Measurements from ENCODE around the gene CLIP4.

Gene CLIP4

DNA sequence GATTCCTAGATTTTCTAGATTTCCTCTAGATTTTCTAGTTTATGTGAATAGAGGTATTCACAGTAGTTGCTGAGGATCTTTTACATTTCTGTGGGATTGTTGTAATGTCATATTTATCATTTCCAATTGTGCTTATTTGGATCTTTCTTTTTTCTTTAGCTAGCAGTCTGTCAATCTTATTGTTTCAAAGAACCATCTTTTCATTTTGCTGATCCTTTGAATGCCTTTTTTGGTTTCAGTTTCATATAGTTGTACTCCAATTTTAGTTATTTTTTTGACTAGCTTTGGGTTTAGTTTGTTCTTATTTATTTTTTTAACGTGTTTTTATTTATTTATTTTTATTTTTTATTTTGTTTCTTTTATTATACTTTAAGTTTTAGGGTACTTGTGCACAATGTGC is 24.5 kb downstream of the CLIP4 start:
- Histone ChIP-seq H3K9me3 (ENCODE audit: control insufficient read depth, insufficient read depth, low read depth, low read length) (no peaks in the 10 kb centered on the region), H3K27me3 (ENCODE audit: control insufficient read depth, insufficient read depth, low read length) (no peaks in the 10 kb centered on the region), H3K36me3 (ENCODE audit: control insufficient read depth, insufficient read depth, low read length) (no peaks in the 10 kb centered on the region), H3K27ac (ENCODE audit: low read depth, low read length) (no peak overlapping the region), H3K9ac (ENCODE audit: low read length) (no peak overlapping the region), H3K4me1 (ENCODE audit: control insufficient read depth, insufficient read depth, low read length) (no peaks in the 10 kb centered on the region), H3K4me3 (ENCODE audit: low read depth, low read length) (no peak overlapping the region)

DNA sequence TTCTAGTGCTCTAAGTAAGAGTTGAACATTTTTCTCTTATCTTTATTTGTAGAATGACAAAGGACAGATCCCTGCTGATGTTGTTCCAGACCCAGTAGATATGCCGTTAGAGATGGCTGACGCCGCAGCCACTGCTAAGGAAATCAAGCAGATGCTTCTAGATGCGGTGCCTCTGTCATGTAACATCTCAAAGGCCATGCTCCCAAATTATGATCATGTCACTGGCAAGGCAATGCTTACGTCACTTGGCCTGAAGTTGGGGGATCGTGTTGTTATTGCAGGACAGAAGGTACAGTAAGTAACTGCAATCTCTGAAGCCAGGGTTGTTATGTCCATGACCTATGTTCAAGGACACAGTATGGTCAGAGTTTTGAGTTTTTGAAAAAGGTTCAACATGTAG is 28.4 kb downstream of the CLIP4 start:
- H3K9ac ChIP-seq (ENCODE audit: low read length): no peak overlapping the region
- no peak overlapping the region for H3K27ac ChIP-seq (ENCODE audit: low read depth, low read length)
- no peaks in the 10 kb centered on the region for H3K36me3 ChIP-seq (ENCODE audit: control insufficient read depth, insufficient read depth, low read length)
- no peak overlapping the region for H3K4me3 ChIP-seq (ENCODE audit: low read depth, low read length)
- no peaks in the 10 kb centered on the region for H3K4me1 ChIP-seq (ENCODE audit: control insufficient read depth, insufficient read depth, low read length)
- no peaks in the 10 kb centered on the region for H3K27me3 ChIP-seq (ENCODE audit: control insufficient read depth, insufficient read depth, low read length)
- H3K9me3 ChIP-seq (ENCODE audit: control insufficient read depth, insufficient read depth, low read depth, low read length): no peaks in the 10 kb centered on the region

DNA sequence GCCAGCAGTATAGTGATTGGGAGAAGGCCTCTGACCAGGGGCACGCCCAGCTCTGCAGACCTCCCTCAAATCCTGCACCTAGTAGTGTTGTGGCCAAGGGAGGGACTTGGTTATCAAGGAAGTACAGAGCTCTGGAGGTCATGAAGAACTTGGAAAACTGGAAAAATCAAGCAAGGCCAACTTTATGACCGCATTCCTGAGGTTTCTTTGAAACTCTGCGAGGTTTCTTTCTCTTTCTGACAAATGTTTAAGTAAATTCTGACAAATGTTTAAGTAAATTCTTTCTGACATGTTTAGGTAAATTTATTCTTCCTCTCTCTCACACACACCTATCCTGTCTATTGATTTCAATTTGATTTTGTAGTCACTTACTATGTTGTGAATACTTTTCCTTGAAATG is 31.0 kb downstream of the CLIP4 start:
- no peaks in the 10 kb centered on the region for H3K27me3 ChIP-seq (ENCODE audit: control insufficient read depth, insufficient read depth, low read length)
- no peaks in the 10 kb centered on the region for H3K36me3 ChIP-seq (ENCODE audit: control insufficient read depth, insufficient read depth, low read length)
- H3K4me1 ChIP-seq (ENCODE audit: control insufficient read depth, insufficient read depth, low read length): no peaks in the 10 kb centered on the region
- no peak overlapping the region for H3K4me3 ChIP-seq (ENCODE audit: low read depth, low read length)
- no peak overlapping the region for H3K9ac ChIP-seq (ENCODE audit: low read length)
- H3K9me3 ChIP-seq (ENCODE audit: control insufficient read depth, insufficient read depth, low read depth, low read length): no peaks in the 10 kb centered on the region
- H3K27ac ChIP-seq (ENCODE audit: low read depth, low read length): no peak overlapping the region

DNA sequence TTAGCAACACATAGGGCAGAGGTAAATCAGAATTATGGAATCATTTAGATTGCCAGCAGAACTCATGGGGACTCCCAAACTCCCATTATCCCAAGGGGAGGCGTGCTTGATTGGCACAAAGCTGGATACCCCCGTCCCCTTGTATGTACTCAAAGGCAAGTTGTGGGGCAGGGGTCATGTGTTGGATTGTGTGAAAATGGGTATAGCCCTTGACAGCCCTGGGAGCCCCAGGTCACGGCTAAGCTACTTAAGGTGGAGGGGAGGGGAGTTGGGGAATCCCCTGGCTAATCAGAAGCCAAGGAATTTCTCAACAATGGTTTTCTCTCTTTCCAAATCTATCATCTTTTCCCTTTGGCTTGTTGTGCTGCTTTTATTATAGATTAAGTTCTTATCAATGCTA is 32.7 kb downstream of the CLIP4 start:
- Histone ChIP-seq H3K4me1 (ENCODE audit: control insufficient read depth, insufficient read depth, low read length) (no peaks in the 10 kb centered on the region), H3K9ac (ENCODE audit: low read length) (no peak overlapping the region), H3K27ac (ENCODE audit: low read depth, low read length) (no peak overlapping the region), H3K36me3 (ENCODE audit: control insufficient read depth, insufficient read depth, low read length) (no peaks in the 10 kb centered on the region), H3K4me3 (ENCODE audit: low read depth, low read length) (no peak overlapping the region), H3K27me3 (ENCODE audit: control insufficient read depth, insufficient read depth, low read length) (no peaks in the 10 kb centered on the region), H3K9me3 (ENCODE audit: control insufficient read depth, insufficient read depth, low read depth, low read length) (no peaks in the 10 kb centered on the region)

DNA sequence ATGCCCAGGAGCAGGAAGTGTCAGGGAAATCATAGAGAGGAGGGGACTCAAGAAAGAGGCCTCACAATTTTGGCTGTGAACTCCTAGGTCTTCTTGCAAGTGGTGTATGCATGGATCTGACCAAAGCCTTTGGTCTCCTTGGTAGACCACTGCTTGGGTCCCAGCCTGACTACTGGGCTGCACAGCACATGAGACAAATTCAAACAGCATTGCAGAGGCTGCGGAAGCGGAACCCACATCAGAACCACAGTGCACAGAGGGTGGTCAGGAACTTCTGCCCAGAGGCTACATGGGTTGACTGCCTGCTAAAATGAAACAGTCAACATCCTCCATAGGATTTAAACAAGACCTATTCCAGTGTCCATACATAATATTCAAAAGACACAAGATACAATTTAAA is 39.4 kb downstream of the CLIP4 start:
- Histone ChIP-seq H3K4me1 (ENCODE audit: control insufficient read depth, insufficient read depth, low read length) (no peaks in the 10 kb centered on the region; the same call in 1 of the 2 replicates), H3K4me3 (ENCODE audit: low read depth, low read length) (no peak overlapping the region), H3K36me3 (ENCODE audit: control insufficient read depth, insufficient read depth, low read length) (no peaks in the 10 kb centered on the region), H3K9ac (ENCODE audit: low read length) (no peak overlapping the region), H3K27ac (ENCODE audit: low read depth, low read length) (no peak overlapping the region), H3K9me3 (ENCODE audit: control insufficient read depth, insufficient read depth, low read depth, low read length) (no peaks in the 10 kb centered on the region), H3K27me3 (ENCODE audit: control insufficient read depth, insufficient read depth, low read length) (no peaks in the 10 kb centered on the region)

DNA sequence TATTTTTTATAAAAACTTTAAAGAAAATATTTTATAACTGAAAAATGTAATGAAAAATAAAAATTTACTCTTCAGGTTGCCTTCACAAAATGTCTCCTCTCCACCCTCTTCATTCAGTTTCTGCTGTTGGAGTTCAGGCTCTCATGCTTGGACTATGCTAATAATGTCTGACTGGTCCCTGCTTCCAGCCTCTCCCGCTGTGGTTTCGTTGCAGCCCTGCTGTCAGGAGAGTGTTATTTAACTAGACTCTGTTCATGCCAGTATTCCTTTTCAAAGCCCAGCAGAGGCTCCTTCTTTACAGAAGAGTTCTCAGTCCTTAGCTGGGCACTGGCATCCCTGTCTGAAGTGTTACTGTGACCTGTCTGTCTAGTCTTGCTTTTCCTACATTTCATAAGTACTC is 40.4 kb downstream of the CLIP4 start:
- no peak overlapping the region for H3K27ac ChIP-seq (ENCODE audit: low read depth, low read length)
- no peak overlapping the region for H3K4me3 ChIP-seq (ENCODE audit: low read depth, low read length)

DNA sequence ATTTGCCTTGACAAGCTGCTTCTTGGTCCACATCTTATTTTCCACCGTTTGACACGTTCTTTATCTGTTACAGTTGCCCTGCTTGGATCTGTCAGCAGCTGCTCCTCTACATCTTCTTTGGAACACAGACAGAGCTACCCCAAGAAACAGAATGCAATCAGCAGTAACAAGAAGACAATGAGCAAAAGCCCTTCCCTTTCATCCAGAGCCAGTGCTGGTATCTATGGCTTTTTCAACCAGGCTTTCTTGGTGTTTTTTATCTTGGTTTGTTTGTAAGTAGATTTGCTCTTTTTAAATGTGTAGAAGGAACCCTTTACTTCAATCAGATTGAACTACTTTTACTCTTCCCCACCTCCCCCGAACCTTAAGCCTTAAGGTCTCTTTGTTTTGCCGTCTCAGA is 41.9 kb downstream of the CLIP4 start:
- Histone ChIP-seq H3K4me3 (ENCODE audit: low read depth, low read length) (no peak overlapping the region), H3K27ac (ENCODE audit: low read depth, low read length) (no peak overlapping the region), H3K27me3 (ENCODE audit: control insufficient read depth, insufficient read depth, low read length) (no peaks in the 10 kb centered on the region), H3K9ac (ENCODE audit: low read length) (no peak overlapping the region), H3K36me3 (ENCODE audit: control insufficient read depth, insufficient read depth, low read length) (no peaks in the 10 kb centered on the region), H3K4me1 (ENCODE audit: control insufficient read depth, insufficient read depth, low read length) (peaks cover 5% of the 10 kb centered on the region), H3K9me3 (ENCODE audit: control insufficient read depth, insufficient read depth, low read depth, low read length) (no peaks in the 10 kb centered on the region)

More for the DNA sequence above, 40.4 kb downstream of the CLIP4 start:
- no peaks in the 10 kb centered on the region for H3K9me3 ChIP-seq (ENCODE audit: control insufficient read depth, insufficient read depth, low read depth, low read length)
- no peak overlapping the region for H3K9ac ChIP-seq (ENCODE audit: low read length)
- H3K36me3 ChIP-seq (ENCODE audit: control insufficient read depth, insufficient read depth, low read length): no peaks in the 10 kb centered on the region
- H3K27me3 ChIP-seq (ENCODE audit: control insufficient read depth, insufficient read depth, low read length): no peaks in the 10 kb centered on the region
- peaks cover 5% of the 10 kb centered on the region for H3K4me1 ChIP-seq (ENCODE audit: control insufficient read depth, insufficient read depth, low read length)

DNA sequence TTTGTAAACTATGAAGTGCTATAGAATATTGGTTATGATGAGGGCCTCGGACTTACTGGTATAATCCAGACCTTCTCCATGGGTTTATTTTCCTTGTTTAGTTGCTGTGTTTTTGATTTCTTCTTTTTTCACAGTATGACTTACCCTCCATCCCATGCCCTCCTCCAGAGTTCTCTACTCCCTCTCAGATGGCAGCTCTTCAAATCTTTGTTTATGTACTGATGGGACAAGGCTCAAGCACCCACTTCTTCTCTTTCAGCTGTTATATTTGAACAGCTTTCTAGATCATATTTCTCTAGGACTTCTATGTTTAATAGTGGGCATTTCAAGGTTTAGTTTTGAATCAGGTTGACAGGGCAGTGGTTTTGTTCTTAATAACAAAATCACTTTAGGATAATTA is 43.9 kb downstream of the CLIP4 start:
- no peaks in the 10 kb centered on the region for H3K36me3 ChIP-seq (ENCODE audit: control insufficient read depth, insufficient read depth, low read length)

DNA sequence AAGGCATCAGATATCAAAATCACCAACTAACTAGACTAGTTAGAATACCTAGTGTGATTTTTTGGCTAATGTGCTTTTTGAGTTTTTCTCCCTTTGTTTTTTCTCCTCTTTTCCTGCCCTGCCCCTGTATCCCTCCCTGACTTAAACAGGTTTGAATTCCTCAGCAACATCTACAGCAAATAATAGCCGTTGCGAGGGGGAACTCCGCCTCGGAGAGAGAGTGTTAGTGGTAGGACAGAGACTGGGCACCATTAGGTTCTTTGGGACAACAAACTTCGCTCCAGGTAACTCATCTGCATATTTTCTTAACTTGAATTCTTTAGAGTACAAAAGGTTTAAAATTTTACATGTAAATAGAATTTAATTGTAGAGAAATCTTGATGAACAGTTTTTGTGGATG is 45.0 kb downstream of the CLIP4 start:
- peaks cover 13% of the 10 kb centered on the region for H3K4me1 ChIP-seq (ENCODE audit: control insufficient read depth, insufficient read depth, low read length)
- H3K27me3 ChIP-seq (ENCODE audit: control insufficient read depth, insufficient read depth, low read length): no peaks in the 10 kb centered on the region
- H3K27ac ChIP-seq (ENCODE audit: low read depth, low read length): no peak overlapping the region
- no peak overlapping the region for H3K9ac ChIP-seq (ENCODE audit: low read length)
- no peaks in the 10 kb centered on the region for H3K36me3 ChIP-seq (ENCODE audit: control insufficient read depth, insufficient read depth, low read length)
- no peak overlapping the region for H3K4me3 ChIP-seq (ENCODE audit: low read depth, low read length)
- H3K9me3 ChIP-seq (ENCODE audit: control insufficient read depth, insufficient read depth, low read depth, low read length): no peaks in the 10 kb centered on the region

More for the DNA sequence above, 43.9 kb downstream of the CLIP4 start:
- no peak overlapping the region for H3K9ac ChIP-seq (ENCODE audit: low read length)
- peaks cover 8% of the 10 kb centered on the region for H3K4me1 ChIP-seq (ENCODE audit: control insufficient read depth, insufficient read depth, low read length)
- H3K27ac ChIP-seq (ENCODE audit: low read depth, low read length): no peak overlapping the region
- no peaks in the 10 kb centered on the region for H3K9me3 ChIP-seq (ENCODE audit: control insufficient read depth, insufficient read depth, low read depth, low read length)
- no peak overlapping the region for H3K4me3 ChIP-seq (ENCODE audit: low read depth, low read length)
- H3K27me3 ChIP-seq (ENCODE audit: control insufficient read depth, insufficient read depth, low read length): no peaks in the 10 kb centered on the region

DNA sequence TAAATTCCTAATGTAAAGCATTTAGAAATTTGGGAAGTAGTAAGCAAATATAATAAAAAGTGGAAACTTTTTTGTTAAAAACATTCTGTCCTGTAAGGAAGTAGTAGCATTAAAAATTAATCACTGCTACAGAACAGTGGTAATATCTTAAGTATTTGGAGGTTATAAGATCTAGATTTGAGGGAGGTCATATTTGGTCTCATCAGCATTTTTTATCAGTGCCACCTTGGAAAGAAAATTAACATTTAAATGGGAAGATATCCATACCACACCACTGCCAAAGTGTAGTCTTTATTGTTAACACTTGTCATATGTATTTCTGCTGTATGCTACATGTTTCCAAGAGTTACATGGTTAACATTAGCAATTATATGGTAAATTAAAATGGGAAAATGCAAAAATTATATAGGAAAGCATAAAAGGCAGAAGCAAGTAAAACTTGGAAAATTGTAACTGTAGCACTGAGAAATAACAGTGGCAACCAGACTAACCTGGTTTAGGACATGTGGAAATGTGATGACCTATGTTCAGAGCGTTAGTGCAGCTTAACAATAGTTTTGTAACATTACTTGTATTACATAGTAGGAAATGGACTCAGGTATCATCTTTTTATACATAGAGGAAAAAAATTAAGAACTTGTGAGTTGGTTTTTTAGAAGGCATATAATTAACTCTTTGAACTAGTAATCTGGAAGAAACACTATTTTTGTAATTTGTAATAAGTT is 47.2 kb downstream of the CLIP4 start:
- H3K36me3 ChIP-seq (ENCODE audit: control insufficient read depth, insufficient read depth, low read length): no peaks in the 10 kb centered on the region
- H3K9ac ChIP-seq (ENCODE audit: low read length): no peak overlapping the region
- peaks cover 19% of the 10 kb centered on the region for H3K4me1 ChIP-seq (ENCODE audit: control insufficient read depth, insufficient read depth, low read length)
- H3K4me3 ChIP-seq (ENCODE audit: low read depth, low read length): no peak overlapping the region
- no peaks in the 10 kb centered on the region for H3K27me3 ChIP-seq (ENCODE audit: control insufficient read depth, insufficient read depth, low read length)
- no peaks in the 10 kb centered on the region for H3K9me3 ChIP-seq (ENCODE audit: control insufficient read depth, insufficient read depth, low read depth, low read length)
- H3K27ac ChIP-seq (ENCODE audit: low read depth, low read length): no peak overlapping the region

DNA sequence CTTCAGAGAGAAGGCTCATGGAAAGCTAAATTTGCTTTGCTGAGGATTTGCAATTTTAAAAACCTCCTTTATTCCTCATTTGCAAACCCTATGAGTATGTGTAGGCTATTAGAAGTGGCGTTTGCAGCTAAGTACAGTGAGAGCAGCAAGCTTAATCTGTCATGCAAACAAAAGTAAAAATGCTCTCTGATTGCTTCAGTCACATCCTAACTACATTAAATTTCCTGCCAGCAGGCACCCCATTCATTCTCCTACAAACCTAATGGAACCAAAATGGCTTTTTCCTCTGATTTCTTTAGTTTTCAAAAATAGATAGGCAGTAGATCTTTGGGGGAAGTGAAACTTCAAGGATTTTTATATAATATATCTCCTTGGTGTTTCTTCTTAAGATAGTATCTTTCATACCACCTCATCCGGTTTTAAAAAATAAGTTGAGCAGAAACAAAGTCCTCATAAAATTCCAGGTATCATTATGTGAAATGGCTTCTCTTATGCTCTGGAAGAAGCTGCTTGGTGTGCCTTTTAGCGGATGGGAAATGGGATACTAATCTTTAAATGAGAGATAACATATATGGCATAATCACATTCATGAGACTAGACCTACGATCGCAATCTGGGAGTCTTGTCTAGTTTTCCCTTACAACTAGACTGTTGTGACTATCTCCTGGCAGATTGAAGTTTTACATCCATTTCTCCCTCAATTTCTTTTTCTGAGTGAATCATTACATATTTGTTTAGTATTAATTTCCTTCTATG is 49.1 kb downstream of the CLIP4 start:
- H3K36me3 ChIP-seq (ENCODE audit: control insufficient read depth, insufficient read depth, low read length): no peaks in the 10 kb centered on the region
- H3K9me3 ChIP-seq (ENCODE audit: control insufficient read depth, insufficient read depth, low read depth, low read length): no peaks in the 10 kb centered on the region
- no peak overlapping the region for H3K4me3 ChIP-seq (ENCODE audit: low read depth, low read length)
- H3K27ac ChIP-seq (ENCODE audit: low read depth, low read length): no peak overlapping the region
- no peak overlapping the region for H3K9ac ChIP-seq (ENCODE audit: low read length)
- H3K27me3 ChIP-seq (ENCODE audit: control insufficient read depth, insufficient read depth, low read length): no peaks in the 10 kb centered on the region
- H3K4me1 ChIP-seq (ENCODE audit: control insufficient read depth, insufficient read depth, low read length): peaks cover 19% of the 10 kb centered on the region
